Measurements from ENCODE around the gene MED12L. TPM values are rescaled to one million over a fixed set of nuclear protein-coding genes. Genes with fewer than 3 reads are reported as not detected.

The MED12L gene
- polyA plus RNA-seq, 1 of the 3 experiments (the other 2 are of a cell fraction), result 0.03 TPM

GRCh38 chr3:151248772-151249337, 163.4 kb downstream of the MED12L start:
- Histone ChIP-seq H2AFZ (ENCODE audit: low read depth) (no peak overlapping the region), H3K9ac (no peak overlapping the region), H3K27ac (ENCODE audit: low read depth in 2 of 2, low read length in 1 of 2) (no peak overlapping the region), H3K4me1 (ENCODE audit: control insufficient read depth in 1 of 2, insufficient read depth in 2 of 2, low read depth in 1 of 2, low read length in 1 of 2) (no peaks in the 10 kb centered on the region), H3K9me3 (no peaks in the 10 kb centered on the region), H3K79me2 (ENCODE audit: insufficient read depth) (no peaks in the 10 kb centered on the region), H3K4me3 (ENCODE audit: low read depth in 2 of 2, low read length in 1 of 2) (no peak overlapping the region), H4K20me1 (ENCODE audit: insufficient read depth) (no peaks in the 10 kb centered on the region), H3K9me2 (no peaks in the 10 kb centered on the region), H3K4me2 (no peak overlapping the region), H3K36me3 (replicated peaks in 1 of 2; ENCODE audit: control insufficient read depth in 1 of 2, insufficient read depth in 2 of 2, low read length in 1 of 2) (no peaks in the 10 kb centered on the region), H3K27me3 (ENCODE audit: insufficient read depth) (no peaks in the 10 kb centered on the region; the same call in 1 of the 2 replicates), H3F3A (replicated peaks; ENCODE audit: insufficient read depth) (no peaks in the 10 kb centered on the region)
- 34% methylated on average over 3 of the region's 3 CpGs for WGBS (ENCODE audit: low lambda C conversion rate)
- POLR2A ChIA-PET, result no interaction called here
- TF ChIP-seq EP300 (IDR thresholded peaks at IDR 0.05; ENCODE audit: borderline replicate concordance in 1 of 2, low read depth in 1 of 2, low read length in 1 of 2) (no peak), REST (IDR thresholded peaks at IDR 0.05; ENCODE audit: low read depth, low read length) (no peak), RXRA (IDR thresholded peaks at IDR 0.05; ENCODE audit: borderline replicate concordance, low read depth) (no peak), JUND (IDR thresholded peaks at IDR 0.05) (no peak), IRF3 (IDR thresholded peaks at IDR 0.05; ENCODE audit: low read depth, low read length) (no peak), FOSL2 (IDR thresholded peaks at IDR 0.05; ENCODE audit: borderline replicate concordance, low read depth) (no peak), RAD21 (IDR thresholded peaks at IDR 0.05; ENCODE audit: low read length) (no peak), EZH2phosphoT487 (IDR thresholded peaks at IDR 0.05; ENCODE audit: borderline replicate concordance, low read depth) (no peak), SMC3 (IDR thresholded peaks at IDR 0.05; ENCODE audit: low read depth, low read length) (no peak), YY1 (IDR thresholded peaks at IDR 0.05; ENCODE audit: low read depth) (no peak), SIN3A (IDR thresholded peaks at IDR 0.05; ENCODE audit: borderline replicate concordance, low read depth, low read length) (no peak), FOXM1 (IDR thresholded peaks at IDR 0.05; ENCODE audit: low read depth) (no peak), MAX (IDR thresholded peaks at IDR 0.05; ENCODE audit: low read depth) (no peak), MXI1 (IDR thresholded peaks at IDR 0.05; ENCODE audit: low read depth, low read length) (no peak), POLR2AphosphoS5 (IDR thresholded peaks at IDR 0.05; ENCODE audit: low read depth, low read length) (no peak), RCOR1 (IDR thresholded peaks at IDR 0.05; ENCODE audit: low read length) (no peak), GATA2 (CRISPR knock-in tag; IDR thresholded peaks at IDR 0.05) (no peak), RFX5 (IDR thresholded peaks at IDR 0.05; ENCODE audit: low read length) (no peak)
- CTCF ChIA-PET, result interaction anchor here (1.0 to 1.3 kb wide), 2 partner anchors 20 to 81 kb away, joined by 3 to 4 read pairs; no protein-coding TSS in a partner anchor
- DNase-seq, result no peak

Data from SK-N-SH (cell line).